CD14-positive monocyte (primary cell): Measurements from ENCODE around the gene RAF1. TPM values are rescaled to one million over a fixed set of nuclear protein-coding genes. Genes with fewer than 3 reads are reported as not detected.

Experiments
- DNase-seq, 3 donors: peaks; one replicate each; pipeline ENCODE4 v3.0.0-alpha.2; 2011 to 2022
- H2AFZ ChIP-seq: 2 replicates; pipeline ENCODE4 v1.6.0; 2012; ENCODE audit warnings: mild to moderate bottlenecking, low read depth, low read length, inconsistent platforms; ENCODE audit not compliant: insufficient read depth, poor library complexity, severe bottlenecking
- H3K27ac ChIP-seq, 2 donors: 1 replicate in 1 of 2; 2 replicates in 1 of 2; pipeline ENCODE4 v1.5.1; 2012 to 2013; ENCODE audit warnings: low read length in 2 of 2, control low read depth in 1 of 2, inconsistent platforms in 1 of 2, low read depth in 1 of 2, mild to moderate bottlenecking in 1 of 2
- H3K27me3 ChIP-seq, 2 donors: one replicate each; pipeline versions ENCODE4 v1.6.0 to v1.6.1; 2011 to 2013; ENCODE audit warnings: low read length in 2 of 2; ENCODE audit not compliant: control insufficient read depth in 2 of 2, insufficient read depth in 2 of 2
- H3K36me3 ChIP-seq, 2 donors: replicated peaks in 1 of 2; 1 replicate in 1 of 2; 2 replicates in 1 of 2; pipeline versions ENCODE4 v1.5.1 to v1.6.1; 2012 to 2013; ENCODE audit warnings: low read length in 2 of 2, control low read depth in 1 of 2, inconsistent platforms in 1 of 2, mild to moderate bottlenecking in 1 of 2; ENCODE audit not compliant: insufficient read depth in 2 of 2, control insufficient read depth in 1 of 2
- H3K4me1 ChIP-seq, 2 donors: 1 replicate in 1 of 2; 2 replicates in 1 of 2; pipeline versions ENCODE4 v1.5.1 to v1.6.1; 2012 to 2013; ENCODE audit warnings: low read length in 2 of 2, control low read depth in 1 of 2, inconsistent platforms in 1 of 2, mild to moderate bottlenecking in 1 of 2, moderate library complexity in 1 of 2; ENCODE audit not compliant: insufficient read depth in 2 of 2, control insufficient read depth in 1 of 2
- H3K4me2 ChIP-seq: replicated peaks from 2 replicates; pipeline ENCODE3; 2012; ENCODE audit warnings: low read length, moderate library complexity, mild to moderate bottlenecking; ENCODE audit not compliant: poor library complexity, severe bottlenecking; ENCODE audit errors: extremely low read depth
- H3K4me3 ChIP-seq, 3 experiments: fragments of 200-600 bp in 1 of 3; sonication (generic) in 1 of 3; replicated peaks in 1 of 3; 1 replicate in 2 of 3; 2 replicates in 1 of 3; pipeline ENCODE4 v1.5.1; 2011 to 2013; ENCODE audit warnings: low read length in 3 of 3, mild to moderate bottlenecking in 3 of 3, control low read depth in 2 of 3, low read depth in 2 of 3, inconsistent platforms in 1 of 3, moderate library complexity in 1 of 3
- H3K79me2 ChIP-seq: 2 replicates; pipeline ENCODE4 v1.6.0; 2012; ENCODE audit warnings: mild to moderate bottlenecking, control low read depth, inconsistent platforms, low read length, moderate library complexity; ENCODE audit not compliant: insufficient read depth
- H3K9ac ChIP-seq: 2 replicates; pipeline ENCODE4 v1.6.0; 2017; ENCODE audit warnings: low read length, mild to moderate bottlenecking; ENCODE audit not compliant: insufficient read depth, poor library complexity, severe bottlenecking
- H3K9me3 ChIP-seq, 2 donors: replicated peaks in 1 of 2; 1 replicate in 1 of 2; 2 replicates in 1 of 2; pipeline versions ENCODE4 v1.5.1 to v1.6.1; 2012 to 2013; ENCODE audit warnings: low read length in 2 of 2, control low read depth in 1 of 2; ENCODE audit not compliant: control insufficient read depth in 1 of 2, insufficient read depth in 1 of 2
- H4K20me1 ChIP-seq: 2 replicates; pipeline ENCODE4 v1.6.0; 2012; ENCODE audit warnings: mild to moderate bottlenecking, low read length, control low read depth, moderate library complexity; ENCODE audit not compliant: insufficient read depth
- H3K27ac Mint-ChIP-seq, 7 donors: one replicate each; pipeline ENCODE4 v1.8.0; 2020; ENCODE audit warnings: mild to moderate bottlenecking in 7 of 7, mixed read lengths in 7 of 7, moderate library complexity in 6 of 7, inconsistent platforms in 2 of 7
- H3K27me3 Mint-ChIP-seq, 3 donors: one replicate each; pipeline ENCODE4 v1.8.0; 2021 to 2022; ENCODE audit warnings: low read depth in 3 of 3, mild to moderate bottlenecking in 3 of 3, mixed read lengths in 3 of 3, moderate library complexity in 3 of 3, inconsistent platforms in 1 of 3
- H3K36me3 Mint-ChIP-seq, 2 donors: one replicate each; pipeline ENCODE4 v1.8.0; 2020; ENCODE audit warnings: mixed read lengths in 2 of 2, inconsistent platforms in 1 of 2, mild to moderate bottlenecking in 1 of 2
- H3K4me1 Mint-ChIP-seq: one replicate; pipeline ENCODE4 v1.8.0; 2020; ENCODE audit warnings: mild to moderate bottlenecking, mixed read lengths
- H3K4me3 Mint-ChIP-seq, 2 donors: one replicate each; pipeline ENCODE4 v1.8.0; 2020; ENCODE audit warnings: mild to moderate bottlenecking in 2 of 2, mixed read lengths in 2 of 2, moderate library complexity in 1 of 2
- H3K9me3 Mint-ChIP-seq, 7 donors: one replicate each; pipeline ENCODE4 v1.8.0; 2020 to 2022; ENCODE audit warnings: mixed read lengths in 7 of 7, mild to moderate bottlenecking in 6 of 7, moderate library complexity in 6 of 7, inconsistent platforms in 2 of 7
- CTCF ChIP-seq: fragments of 200-600 bp; IDR thresholded peaks from one replicate; pipeline ENCODE4 v1.8.0; 2022; ENCODE audit warnings: antibody characterized with exemption, mild to moderate bottlenecking
- WGBS: methylation state at CpG from one replicate; pipeline ENCODE4 v1.1.5; 2013; ENCODE audit warnings: missing lambda C conversion rate; ENCODE audit not compliant: insufficient coverage; 5-methylcytosine and 5-hydroxymethylcytosine counted together
- intact Hi-C, 2 donors: fragments of 100-400 bp; cut with micrococcal nuclease; formaldehyde crosslinking; loops; one replicate each; pipeline versions ENCODE4 v1.15.0 to v1.15.1; 2023
- polyA plus RNA-seq, 3 donors: library from polyadenylated mRNA; depleted of rRNA in 1 of 3; unstranded in 2 of 3; stranded (reverse) in 1 of 3; fragments of 300-500 nt in 2 of 3; fragments of >200 nt in 1 of 3; fragmentation: Illumina TruSeq in 2 of 3; gene quantifications; 1 replicate in 2 of 3; 2 replicates in 1 of 3; pipeline ENCODE4 v1.2.3, GENCODE V29; 2012 to 2021
- small RNA-seq: library from RNA; depleted of rRNA; stranded (forward); fragments of <200 nt; gene quantifications from one replicate; pipeline ENCODE3, GENCODE V24; 2012; ENCODE audit warnings: low read depth; ENCODE audit not compliant: insufficient read length

RAF1 gene
- polyA plus RNA-seq, 3 donors = 73.0 to 181 (median 79.5) TPM

GRCh38 chr3:12541625-12542024 lies 122.3 kb downstream of the RAF1 start:
- Histone ChIP-seq H3K36me3 (peaks cover 0 to 4% of the 10 kb centered on the region in 2 donors), H3K9ac (no peak overlapping the region), H3K27ac (no peak overlapping the region), H2AFZ (no peak overlapping the region), H3K27me3 (no peaks in the 10 kb centered on the region), H3K79me2 (no peaks in the 10 kb centered on the region), H3K9me3 (no peaks in the 10 kb centered on the region), H3K4me1 (no peaks in the 10 kb centered on the region), H3K4me3 (no peak overlapping the region), H4K20me1 (no peaks in the 10 kb centered on the region), H3K4me2 (no peak overlapping the region)
- Mint-ChIP-seq H3K36me3 (peaks cover 2 to 3% of the 10 kb centered on the region in 2 donors), H3K4me1 (no peaks in the 10 kb centered on the region), H3K27me3 (peaks cover 0 to 4% (median 0%) of the 10 kb centered on the region in 3 donors), H3K4me3 (no peak overlapping the region), H3K9me3 (no peaks in the 10 kb centered on the region), H3K27ac (no peak overlapping the region)
- no peak for TF ChIP-seq CTCF
- intact Hi-C loops = no loop called here
- WGBS = 69% methylated on average over 3 of the region's 8 CpGs
- no peak for DNase-seq

GRCh38 chr3:12536423-12536822 lies 127.5 kb downstream of the RAF1 start:
- WGBS = 100% methylated on average over 4 of the region's 6 CpGs
- peak overlapping the region in 1 of 7 donors; percentile 53 for H3K27ac Mint-ChIP-seq

More at GRCh38 chr3:12536423-12536822, 127.5 kb downstream of the RAF1 start:
- H3K27me3 ChIP-seq = no peaks in the 10 kb centered on the region
- Mint-ChIP-seq H3K4me1 (no peaks in the 10 kb centered on the region), H3K4me3 (no peak overlapping the region), H3K9me3 (no peaks in the 10 kb centered on the region), H3K36me3 (peaks cover 21% of the 10 kb centered on the region in 2 donors), H3K27me3 (peaks cover 0 to 6% (median 0%) of the 10 kb centered on the region in 3 donors)
- H3K9ac ChIP-seq = no peak overlapping the region
- H3K4me3 ChIP-seq = no peak overlapping the region
- TF ChIP-seq CTCF = no peak
- no peak for DNase-seq
- intact Hi-C loops = no loop called here
- H3K9me3 ChIP-seq = no peaks in the 10 kb centered on the region
- no peaks in the 10 kb centered on the region for H4K20me1 ChIP-seq
- H2AFZ ChIP-seq = no peak overlapping the region
- H3K79me2 ChIP-seq = no peaks in the 10 kb centered on the region
- no peak overlapping the region for H3K4me2 ChIP-seq
- peaks cover 15 to 22% of the 10 kb centered on the region in 2 donors for H3K36me3 ChIP-seq
- H3K27ac ChIP-seq = no peak overlapping the region
- no peaks in the 10 kb centered on the region for H3K4me1 ChIP-seq

Small RNAs within 50 kb of the gene (small RNA-seq; reads per million reads assigned to genes)
- not detected for gene CRIP1P1
- gene RF00017 = not detected

Other genes starting within 250 kb of the RAF1 start
- 1 to 10 TPM; 3.2 to 7.3 (median 3.9) TPM for gene TSEN2, start 179.6 kb downstream of the RAF1 start, polyA plus RNA-seq
- not detected for gene MKRN2OS, start 118.6 kb downstream of the RAF1 start, polyA plus RNA-seq
- 10 to 100 TPM; 18.2 to 30.9 (median 29.6) TPM for gene MKRN2, start 107.0 kb downstream of the RAF1 start, polyA plus RNA-seq
- gene TMEM40, start 95.1 kb upstream of the RAF1 start, polyA plus RNA-seq = under 1 TPM in 1 of 3 donors, not detected in 2; 0.92 TPM
- gene CAND2, start 132.6 kb upstream of the RAF1 start, polyA plus RNA-seq = not detected
- 1,000 to 10,000 TPM in 1 of 3 donors, 100 to 1,000 TPM in 2; 932 to 1,052 (median 942) TPM for gene RPL32, start 177.4 kb upstream of the RAF1 start, polyA plus RNA-seq